ENCODE results near the gene SLC38A4.

The SLC38A4 gene

GRCh38 chr12:46843811-46844210 lies 18.0 kb upstream of the SLC38A4 start:
- DNase-seq: no peak
- TF ChIP-seq CTCF (IDR thresholded peaks at IDR 0.05; ENCODE audit: borderline replicate concordance, extremely low read depth, low read length, poor library complexity, severe bottlenecking) (no peak), EZH2 (IDR thresholded peaks at IDR 0.05; ENCODE audit: borderline replicate concordance, low read depth, low read length, severe bottlenecking) (no peak)
- H2AFZ ChIP-seq (ENCODE audit: low read depth, low read length): no peak overlapping the region

GRCh38 chr12:46841891-46842290 lies 16.1 kb upstream of the SLC38A4 start:
- Histone ChIP-seq H3K4me3 (ENCODE audit: low read depth in 1 of 2, low read length in 2 of 2) (no peak overlapping the region), H2AFZ (ENCODE audit: low read depth, low read length) (no peak overlapping the region), H3K36me3 (ENCODE audit: insufficient read depth, low read length) (no peaks in the 10 kb centered on the region), H3K27me3 (ENCODE audit: insufficient read depth, low read length, poor library complexity) (no peaks in the 10 kb centered on the region), H3K4me2 (ENCODE audit: insufficient read depth, low read length) (no peak overlapping the region), H3K79me2 (ENCODE audit: insufficient read depth, low read length) (no peaks in the 10 kb centered on the region), H3K27ac (ENCODE audit: low read length) (no peak overlapping the region), H3K4me1 (ENCODE audit: insufficient read depth, low read length) (no peaks in the 10 kb centered on the region), H4K20me1 (ENCODE audit: insufficient read depth, low read length) (no peaks in the 10 kb centered on the region), H3K9me3 (ENCODE audit: insufficient read depth, low read length, severe bottlenecking) (peaks cover 3% of the 10 kb centered on the region), H3K9ac (ENCODE audit: low read depth, low read length) (no peak overlapping the region)
- DNase-seq: no peak
- no peak for ATAC-seq (ENCODE audit: insufficient read depth, low read depth)
- no peak for TF ChIP-seq EZH2 (IDR thresholded peaks at IDR 0.05; ENCODE audit: borderline replicate concordance, low read depth, low read length, severe bottlenecking)
- no peak for TF ChIP-seq CTCF (IDR thresholded peaks at IDR 0.05; ENCODE audit: borderline replicate concordance, extremely low read depth, low read length, poor library complexity, severe bottlenecking)

More at GRCh38 chr12:46843811-46844210, 18.0 kb upstream of the SLC38A4 start:
- Histone ChIP-seq H3K79me2 (ENCODE audit: insufficient read depth, low read length) (no peaks in the 10 kb centered on the region), H3K36me3 (ENCODE audit: insufficient read depth, low read length) (no peaks in the 10 kb centered on the region), H3K9ac (ENCODE audit: low read depth, low read length) (no peak overlapping the region), H4K20me1 (ENCODE audit: insufficient read depth, low read length) (no peaks in the 10 kb centered on the region), H3K9me3 (ENCODE audit: insufficient read depth, low read length, severe bottlenecking) (peaks cover 3% of the 10 kb centered on the region), H3K4me2 (ENCODE audit: insufficient read depth, low read length) (no peak overlapping the region), H3K27ac (ENCODE audit: low read length) (no peak overlapping the region), H3K27me3 (ENCODE audit: insufficient read depth, low read length, poor library complexity) (no peaks in the 10 kb centered on the region), H3K4me1 (ENCODE audit: insufficient read depth, low read length) (no peaks in the 10 kb centered on the region), H3K4me3 (ENCODE audit: low read depth in 1 of 2, low read length in 2 of 2) (no peak overlapping the region)
- ATAC-seq (ENCODE audit: insufficient read depth, low read depth): no peak

DNA sequence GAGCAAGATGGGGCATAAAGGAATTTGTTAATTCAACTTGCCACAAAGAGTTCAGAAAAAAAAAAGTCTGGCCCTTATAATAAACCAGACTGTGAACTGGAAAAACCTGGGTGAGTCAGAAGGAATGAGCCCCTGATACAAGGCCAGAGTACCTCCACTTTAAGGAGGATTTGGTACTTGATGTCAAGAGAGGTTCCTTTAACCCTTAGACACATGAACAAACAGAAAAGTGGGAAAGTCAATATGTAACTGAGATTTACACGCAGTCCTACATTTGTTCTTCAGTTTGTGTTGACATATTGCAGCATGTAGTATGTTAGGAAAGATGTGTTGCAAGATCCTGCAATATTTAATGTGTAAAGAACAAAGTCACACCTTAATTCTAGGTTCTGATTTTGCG lies 14.2 kb upstream of the SLC38A4 start:
- Histone ChIP-seq H4K20me1 (ENCODE audit: insufficient read depth, low read length) (no peaks in the 10 kb centered on the region), H3K9me3 (ENCODE audit: insufficient read depth, low read length, severe bottlenecking) (peaks cover 3% of the 10 kb centered on the region), H3K27me3 (ENCODE audit: insufficient read depth, low read length, poor library complexity) (no peaks in the 10 kb centered on the region), H3K79me2 (ENCODE audit: insufficient read depth, low read length) (no peaks in the 10 kb centered on the region), H3K4me3 (ENCODE audit: low read depth in 1 of 2, low read length in 2 of 2) (no peak overlapping the region), H3K27ac (ENCODE audit: low read length) (no peak overlapping the region), H2AFZ (ENCODE audit: low read depth, low read length) (no peak overlapping the region), H3K4me1 (ENCODE audit: insufficient read depth, low read length) (no peaks in the 10 kb centered on the region), H3K4me2 (ENCODE audit: insufficient read depth, low read length) (no peak overlapping the region), H3K9ac (ENCODE audit: low read depth, low read length) (no peak overlapping the region), H3K36me3 (ENCODE audit: insufficient read depth, low read length) (no peaks in the 10 kb centered on the region)
- ATAC-seq (ENCODE audit: insufficient read depth, low read depth) (no peak), DNase-seq (no peak)
- TF ChIP-seq CTCF (IDR thresholded peaks at IDR 0.05; ENCODE audit: borderline replicate concordance, extremely low read depth, low read length, poor library complexity, severe bottlenecking) (no peak), EZH2 (IDR thresholded peaks at IDR 0.05; ENCODE audit: borderline replicate concordance, low read depth, low read length, severe bottlenecking) (no peak)

GRCh38 chr12:46839232-46839631 lies 13.4 kb upstream of the SLC38A4 start:
- Histone ChIP-seq H3K36me3 (ENCODE audit: insufficient read depth, low read length) (no peaks in the 10 kb centered on the region), H3K4me1 (ENCODE audit: insufficient read depth, low read length) (no peaks in the 10 kb centered on the region), H3K4me3 (ENCODE audit: low read depth in 1 of 2, low read length in 2 of 2) (no peak overlapping the region), H3K27me3 (ENCODE audit: insufficient read depth, low read length, poor library complexity) (no peaks in the 10 kb centered on the region), H2AFZ (ENCODE audit: low read depth, low read length) (no peak overlapping the region), H4K20me1 (ENCODE audit: insufficient read depth, low read length) (no peaks in the 10 kb centered on the region), H3K9me3 (ENCODE audit: insufficient read depth, low read length, severe bottlenecking) (peaks cover 3% of the 10 kb centered on the region), H3K4me2 (ENCODE audit: insufficient read depth, low read length) (no peak overlapping the region), H3K9ac (ENCODE audit: low read depth, low read length) (no peak overlapping the region), H3K27ac (ENCODE audit: low read length) (no peak overlapping the region), H3K79me2 (ENCODE audit: insufficient read depth, low read length) (no peaks in the 10 kb centered on the region)
- DNase-seq (no peak), ATAC-seq (ENCODE audit: insufficient read depth, low read depth) (no peak)
- TF ChIP-seq EZH2 (IDR thresholded peaks at IDR 0.05; ENCODE audit: borderline replicate concordance, low read depth, low read length, severe bottlenecking) (no peak), CTCF (IDR thresholded peaks at IDR 0.05; ENCODE audit: borderline replicate concordance, extremely low read depth, low read length, poor library complexity, severe bottlenecking) (no peak)

All from DND-41 (cell line).